ENCODE data around the gene DHRS12. TPM values are rescaled to one million over a fixed set of nuclear protein-coding genes. Genes with fewer than 3 reads are reported as not detected.

Gene DHRS12
- polyA plus RNA-seq (2012; ENCODE audit: insufficient read depth, insufficient read length, low read depth) = 11.0 TPM

- peak; percentile 89 for DNase-seq
- Histone ChIP-seq H3K9me3 (no peaks in the 10 kb centered on the region), H3K27me3 (no peaks in the 10 kb centered on the region), H3K36me3 (no peaks in the 10 kb centered on the region), H3K4me3 (ENCODE audit: low read depth, low read length) (peak within 1 kb of the TSS; percentile 78), H3K4me1 (peaks cover 18% of the 10 kb centered on the region)
- no peak for TF ChIP-seq CTCF (IDR thresholded peaks at IDR 0.05; ENCODE audit: low read depth, low read length)
These were observed at the start of gene DHRS12 for GRCh38 chr13:51803422-51804294. Gene DHRS12, minus strand, starts transcription at chr13:51804163. Its CDS starts 4,504 bp downstream, at chr13:51799659.

- peak; percentile 65 for DNase-seq
- Histone ChIP-seq H3K4me3 (ENCODE audit: low read depth, low read length) (no peak overlapping the region), H3K36me3 (no peaks in the 10 kb centered on the region), H3K27me3 (no peaks in the 10 kb centered on the region), H3K9me3 (no peaks in the 10 kb centered on the region), H3K4me1 (no peaks in the 10 kb centered on the region)
- TF ChIP-seq CTCF (IDR thresholded peaks at IDR 0.05; ENCODE audit: low read depth, low read length) = peak; percentile 87
These were observed 45.5 kb upstream of the DHRS12 start for GRCh38 chr13:51849145-51850101.

GRCh38 chr13:51848674-51849073 lies 44.7 kb upstream of the DHRS12 start:
- no peak for DNase-seq
- Histone ChIP-seq H3K36me3 (no peaks in the 10 kb centered on the region), H3K4me1 (no peaks in the 10 kb centered on the region), H3K27me3 (no peaks in the 10 kb centered on the region), H3K9me3 (no peaks in the 10 kb centered on the region), H3K4me3 (ENCODE audit: low read depth, low read length) (no peak overlapping the region)
- no peak for TF ChIP-seq CTCF (IDR thresholded peaks at IDR 0.05; ENCODE audit: low read depth, low read length)

GRCh38 chr13:51846756-51847155 lies 42.8 kb upstream of the DHRS12 start:
- no peaks in the 10 kb centered on the region for H3K9me3 ChIP-seq
- no peaks in the 10 kb centered on the region for H3K27me3 ChIP-seq
- TF ChIP-seq CTCF (IDR thresholded peaks at IDR 0.05; ENCODE audit: low read depth, low read length) = no peak
- DNase-seq = no peak
- H3K4me3 ChIP-seq (ENCODE audit: low read depth, low read length) = no peak overlapping the region
- no peaks in the 10 kb centered on the region for H3K36me3 ChIP-seq
- H3K4me1 ChIP-seq = no peaks in the 10 kb centered on the region

- DNase-seq = no peak
- Histone ChIP-seq H3K4me3 (ENCODE audit: low read depth, low read length) (peak overlapping the region; percentile 40), H3K9me3 (no peaks in the 10 kb centered on the region), H3K36me3 (no peaks in the 10 kb centered on the region), H3K4me1 (no peaks in the 10 kb centered on the region), H3K27me3 (no peaks in the 10 kb centered on the region)
- TF ChIP-seq CTCF (IDR thresholded peaks at IDR 0.05; ENCODE audit: low read depth, low read length) = 0 out of 2 replicates have a peak, but pooled peaks have one; percentile 2
These were observed 41.8 kb upstream of the DHRS12 start for GRCh38 chr13:51845574-51846318.

Measured in BE2C (cell line).